Hepatocyte (in vitro differentiated cells): ENCODE measurements around the gene SGF29.

ENCODE experiments used
- CTCF ChIP-seq: fragments of 200-600 bp; sonication (generic); IDR thresholded peaks from 2 replicates; pipeline ENCODE4 v1.5.1; 2016; ENCODE audit warnings: antibody characterized with exemption, mild to moderate bottlenecking; ENCODE audit not compliant: poor library complexity
- EZH2 ChIP-seq: fragments of 200-600 bp; sonication (generic); IDR thresholded peaks from 2 replicates; pipeline ENCODE4 v1.6.1; 2016; ENCODE audit warnings: antibody characterized with exemption, mild to moderate bottlenecking, borderline replicate concordance

GRCh38 chr16:28606291-28607115 is 52.8 kb downstream of the SGF29 start:
- TF ChIP-seq CTCF = no peak
- TF ChIP-seq EZH2 = no peak
